IPS DF 6.9 (cell line): ENCODE measurements around the gene EML5.

ENCODE experiments used
- DNase-seq: peaks from one replicate; pipeline ENCODE4 v3.0.0-alpha.2; 2013; ENCODE audit warnings: low read depth, low spot score
- H3K27ac ChIP-seq: one replicate; pipeline ENCODE4 v1.5.1; 2013; ENCODE audit warnings: low read length, control low read depth
- H3K27me3 ChIP-seq: 2 replicates; pipeline ENCODE4 v1.6.1; 2013; ENCODE audit warnings: mild to moderate bottlenecking, low read length; ENCODE audit not compliant: control insufficient read depth, insufficient read depth
- H3K36me3 ChIP-seq: 2 replicates; pipeline ENCODE4 v1.6.1; 2013; ENCODE audit warnings: low read length; ENCODE audit not compliant: control insufficient read depth, insufficient read depth
- H3K4me1 ChIP-seq: 2 replicates; pipeline ENCODE4 v1.6.1; 2013; ENCODE audit warnings: low read length; ENCODE audit not compliant: control insufficient read depth, insufficient read depth
- H3K4me3 ChIP-seq: 2 replicates; pipeline ENCODE4 v1.5.1; 2013; ENCODE audit warnings: mild to moderate bottlenecking, low read length
- H3K9me3 ChIP-seq: 2 replicates; pipeline ENCODE4 v1.6.1; 2013; ENCODE audit warnings: low read length, inconsistent platforms; ENCODE audit not compliant: control insufficient read depth, insufficient read depth
- WGBS: extraction: QIAGEN DNeasy Blood & Tissue Kit; methylation state at CpG from one replicate; pipeline ENCODE4 v1.1.7; 2013; ENCODE audit warnings: mixed read lengths, missing lambda C conversion rate; ENCODE audit not compliant: insufficient read length, insufficient coverage; 5-methylcytosine and 5-hydroxymethylcytosine counted together

The EML5 gene

DNA sequence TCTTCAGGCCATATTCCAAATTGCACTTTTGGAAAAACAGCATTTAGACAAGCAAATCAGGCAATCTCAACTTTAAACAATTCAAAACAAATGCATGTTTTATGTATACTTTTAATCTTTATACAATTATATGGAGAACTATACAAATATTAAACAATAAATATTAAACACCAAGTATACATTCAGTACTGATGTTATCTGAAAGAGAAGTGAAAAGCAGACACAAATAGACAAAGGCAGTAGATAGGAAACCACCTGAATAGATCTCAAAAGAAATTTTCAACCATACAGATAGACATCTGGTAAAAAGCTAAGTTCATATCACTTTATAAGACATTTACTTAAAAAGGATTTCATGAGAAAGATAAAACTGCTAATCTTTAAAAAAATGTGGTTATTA lies 164.7 kb downstream of the EML5 start:
- no peaks in the 10 kb centered on the region for H3K9me3 ChIP-seq

DNA sequence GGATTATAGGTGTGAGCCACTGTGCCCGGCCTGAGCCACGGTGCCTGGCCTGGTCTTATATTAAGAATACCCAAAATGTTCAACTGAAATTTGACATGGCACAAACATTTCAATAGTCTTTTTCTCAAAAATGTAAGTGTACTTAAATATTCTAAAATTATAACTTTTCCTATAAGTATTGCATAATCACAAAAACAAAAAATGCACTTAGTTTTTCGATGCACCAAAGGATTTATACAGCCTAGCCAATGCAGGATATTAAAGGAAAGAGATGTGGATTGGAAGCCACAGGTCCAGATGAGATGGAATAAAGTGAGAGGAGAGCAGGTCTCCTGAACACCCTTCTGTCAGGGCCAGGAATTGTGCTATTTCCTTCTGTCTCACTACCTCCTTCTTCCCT lies 167.1 kb downstream of the EML5 start:
- Histone ChIP-seq H3K36me3 (no peaks in the 10 kb centered on the region), H3K27ac (no peak overlapping the region), H3K4me3 (no peak overlapping the region), H3K27me3 (no peaks in the 10 kb centered on the region; the same call in 1 of the 2 replicates), H3K4me1 (no peaks in the 10 kb centered on the region), H3K9me3 (no peaks in the 10 kb centered on the region)
- WGBS = no CpG with 5 or more reads among the region's 3 CpGs
- no peak for DNase-seq

More for the DNA sequence above, 164.7 kb downstream of the EML5 start:
- Histone ChIP-seq H3K27me3 (no peaks in the 10 kb centered on the region; the same call in 1 of the 2 replicates), H3K27ac (no peak overlapping the region), H3K36me3 (no peaks in the 10 kb centered on the region), H3K4me3 (no peak overlapping the region), H3K4me1 (no peaks in the 10 kb centered on the region)
- no peak for DNase-seq

DNA sequence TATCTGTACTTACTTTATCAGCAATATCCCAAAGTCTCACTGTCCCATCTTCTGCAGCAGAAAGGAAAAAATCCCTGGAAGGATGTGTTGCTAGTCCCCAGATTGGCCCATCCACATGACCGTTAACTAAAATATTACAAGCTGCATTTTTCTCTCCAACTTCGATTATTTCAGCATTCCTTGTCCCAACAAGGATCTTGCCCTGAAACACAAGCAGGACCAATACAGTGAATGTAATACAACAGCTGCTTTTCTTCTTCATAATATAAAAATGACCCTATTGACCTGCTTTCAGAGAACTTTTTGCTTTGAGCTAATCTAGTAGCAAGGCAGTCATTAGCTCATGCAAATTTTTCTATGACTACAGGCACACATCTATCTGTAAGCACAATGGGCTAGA lies 171.7 kb downstream of the EML5 start:
- DNase-seq = no peak
- WGBS = no CpG with 5 or more reads among the region's 2 CpGs
- no peaks in the 10 kb centered on the region for H3K36me3 ChIP-seq

DNA sequence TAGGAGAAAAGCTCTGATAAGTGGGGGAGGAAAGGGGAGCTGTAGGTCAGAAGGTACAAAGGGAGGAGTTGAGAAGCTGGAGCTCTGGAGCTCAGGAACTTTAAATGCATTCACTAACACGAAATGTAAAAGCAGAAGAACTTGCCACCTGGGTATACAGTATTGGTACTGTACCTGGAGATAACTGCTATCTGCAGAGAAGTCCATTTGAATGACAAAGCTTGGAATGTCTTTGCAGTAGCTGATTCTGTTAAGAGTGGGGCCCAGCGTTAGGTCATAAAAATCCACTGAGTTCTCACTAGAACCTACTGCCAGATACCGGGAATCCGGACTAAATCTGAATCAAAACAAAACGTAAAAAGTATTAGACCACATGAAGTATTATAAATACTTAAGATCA lies 174.3 kb downstream of the EML5 start:
- WGBS = no CpG with 5 or more reads among the region's 5 CpGs
- no peaks in the 10 kb centered on the region for H3K36me3 ChIP-seq
- H3K27me3 ChIP-seq = no peaks in the 10 kb centered on the region
- peak; percentile 18 for DNase-seq
- H3K4me1 ChIP-seq = no peaks in the 10 kb centered on the region
- no peaks in the 10 kb centered on the region for H3K9me3 ChIP-seq
- H3K27ac ChIP-seq = no peak overlapping the region
- H3K4me3 ChIP-seq = no peak overlapping the region

More for the DNA sequence above, 171.7 kb downstream of the EML5 start:
- no peaks in the 10 kb centered on the region for H3K4me1 ChIP-seq
- no peaks in the 10 kb centered on the region for H3K9me3 ChIP-seq
- no peak overlapping the region for H3K4me3 ChIP-seq
- no peaks in the 10 kb centered on the region for H3K27me3 ChIP-seq
- no peak overlapping the region for H3K27ac ChIP-seq

DNA sequence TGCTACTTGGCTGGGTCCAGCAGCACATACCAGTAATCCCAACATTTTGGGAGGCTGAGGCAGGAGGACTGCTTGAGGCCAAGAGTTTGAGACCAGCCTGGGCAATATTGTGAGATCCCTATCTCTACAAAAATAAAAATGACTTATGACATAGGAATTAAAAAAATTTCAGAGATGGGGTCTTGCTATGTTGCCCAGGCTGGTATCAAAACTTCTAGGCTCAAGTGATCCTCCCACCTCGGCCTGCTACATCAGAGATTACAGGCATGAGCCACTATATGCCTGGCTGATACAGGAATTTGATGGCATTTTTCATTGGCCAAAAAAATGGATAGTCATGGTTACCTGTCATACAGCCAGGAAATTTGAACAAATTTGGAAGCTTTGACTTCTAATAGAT lies 175.3 kb downstream of the EML5 start:
- DNase-seq = no peak
- WGBS = no CpG with 5 or more reads among the region's 1 CpG
- no peak overlapping the region for H3K27ac ChIP-seq
- H3K27me3 ChIP-seq = no peaks in the 10 kb centered on the region
- no peak overlapping the region for H3K4me3 ChIP-seq
- H3K36me3 ChIP-seq = no peaks in the 10 kb centered on the region; the same call in 1 of the 2 replicates
- H3K9me3 ChIP-seq = no peaks in the 10 kb centered on the region
- no peaks in the 10 kb centered on the region for H3K4me1 ChIP-seq

DNA sequence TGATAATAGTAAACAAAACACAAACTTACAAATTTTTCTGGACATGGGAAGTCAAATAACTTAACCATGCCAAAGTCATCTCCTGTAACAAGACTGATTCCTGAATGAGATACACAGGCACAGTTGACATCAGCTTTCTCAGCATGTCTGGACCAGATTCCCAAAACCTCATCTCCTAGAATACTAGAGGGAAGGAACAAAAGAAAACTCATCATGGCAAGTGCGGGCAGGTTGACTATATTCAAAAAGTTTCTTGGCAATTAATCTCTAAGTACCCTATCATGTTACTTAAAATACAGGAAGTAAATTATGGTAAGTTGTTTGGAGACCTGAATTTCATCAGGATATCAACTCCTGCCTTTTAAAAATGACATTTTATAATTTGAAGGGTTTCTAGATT lies 176.1 kb downstream of the EML5 start:
- no peak for DNase-seq
- Histone ChIP-seq H3K4me1 (no peaks in the 10 kb centered on the region), H3K4me3 (no peak overlapping the region), H3K27me3 (no peaks in the 10 kb centered on the region), H3K9me3 (no peaks in the 10 kb centered on the region), H3K36me3 (no peaks in the 10 kb centered on the region; the same call in 1 of the 2 replicates), H3K27ac (no peak overlapping the region)
- WGBS = no CpG with 5 or more reads among the region's 1 CpG

DNA sequence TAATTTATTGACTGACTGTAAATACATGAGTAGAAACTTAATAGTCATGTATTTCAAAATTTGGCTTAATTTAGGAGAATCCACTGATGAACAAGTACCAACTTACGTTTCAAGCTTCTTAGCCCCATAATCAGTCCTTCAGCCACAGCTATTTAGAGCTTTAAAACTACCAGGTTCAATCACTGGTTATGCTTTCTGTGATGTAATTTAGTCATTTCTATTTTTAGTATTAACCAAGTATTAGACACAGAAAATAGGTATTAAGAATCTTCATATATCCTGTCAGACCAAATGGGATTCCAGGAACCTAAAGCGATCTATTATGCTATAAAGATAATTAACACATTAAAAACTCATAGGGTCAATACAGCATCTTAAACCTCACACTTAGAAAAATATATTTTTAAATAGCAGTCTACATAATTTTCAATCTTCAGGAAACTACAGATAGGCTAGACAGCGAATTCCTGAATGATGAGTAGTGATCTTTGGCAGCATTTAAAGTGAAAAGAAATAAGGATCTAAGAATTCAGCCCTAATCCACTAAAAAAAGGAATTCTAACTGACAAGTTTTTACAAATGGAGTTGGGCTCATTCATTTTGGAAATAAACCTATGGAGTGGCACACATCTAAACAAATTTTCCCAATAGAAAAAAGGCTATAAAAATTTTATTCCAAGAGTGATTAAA lies 178.4 kb downstream of the EML5 start:
- Histone ChIP-seq H3K27me3 (no peaks in the 10 kb centered on the region), H3K4me3 (no peak overlapping the region), H3K9me3 (no peaks in the 10 kb centered on the region), H3K4me1 (no peaks in the 10 kb centered on the region), H3K27ac (no peak overlapping the region), H3K36me3 (peaks cover 7% of the 10 kb centered on the region; the same call in 1 of the 2 replicates)
- WGBS = no CpG with 5 or more reads among the region's 3 CpGs
- DNase-seq = no peak

DNA sequence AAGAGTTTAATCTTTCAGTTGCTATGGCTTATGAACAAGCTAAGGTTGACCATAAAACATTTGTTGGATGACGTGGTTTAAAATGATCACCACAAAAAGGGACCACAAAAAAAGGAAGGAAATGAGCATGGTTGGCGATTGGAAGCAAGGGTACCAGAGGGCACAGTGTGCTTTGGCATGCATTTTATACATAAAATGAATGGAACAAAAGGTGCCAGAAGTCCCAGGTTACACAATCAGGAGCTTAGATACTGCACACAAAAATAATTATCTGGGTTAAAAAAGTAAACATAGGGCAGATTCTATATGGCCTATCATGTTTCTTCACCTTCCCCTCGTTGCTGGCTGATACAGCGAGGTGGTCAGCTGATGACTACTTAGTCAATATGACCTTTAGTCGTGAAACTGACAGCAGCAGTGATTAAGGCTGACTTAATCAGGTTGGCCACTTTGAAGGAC lies 179.2 kb downstream of the EML5 start:
- Histone ChIP-seq H3K9me3 (no peaks in the 10 kb centered on the region), H3K4me1 (no peaks in the 10 kb centered on the region), H3K36me3 (peaks cover 7% of the 10 kb centered on the region; the same call in 1 of the 2 replicates), H3K4me3 (no peak overlapping the region), H3K27ac (no peak overlapping the region), H3K27me3 (no peaks in the 10 kb centered on the region)
- DNase-seq = no peak
- WGBS = no CpG with 5 or more reads among the region's 5 CpGs

DNA sequence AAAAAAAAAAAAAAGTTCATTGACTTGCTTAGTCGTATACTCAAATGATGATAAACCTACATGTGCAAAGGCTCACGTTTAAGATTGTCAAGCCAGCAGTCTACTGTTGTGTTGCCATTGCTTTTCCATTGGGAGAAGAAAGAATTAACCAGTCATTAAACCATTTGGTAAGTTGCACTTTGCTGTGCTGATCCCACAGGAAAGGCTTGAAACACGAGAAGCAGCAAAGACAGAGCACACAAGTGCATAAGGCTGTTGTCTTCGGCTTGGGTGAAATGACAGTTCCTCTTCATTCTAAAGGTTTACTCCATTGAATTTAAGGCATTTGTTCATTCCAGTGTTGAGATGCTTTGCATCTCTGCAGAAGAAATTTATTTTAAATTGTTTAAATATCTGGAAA lies 179.8 kb downstream of the EML5 start:
- Histone ChIP-seq H3K27ac (no peak overlapping the region), H3K4me1 (no peaks in the 10 kb centered on the region), H3K36me3 (peaks cover 11% of the 10 kb centered on the region), H3K4me3 (no peak overlapping the region), H3K9me3 (no peaks in the 10 kb centered on the region), H3K27me3 (no peaks in the 10 kb centered on the region)
- no CpG with 5 or more reads among the region's 4 CpGs for WGBS
- DNase-seq = no peak

DNA sequence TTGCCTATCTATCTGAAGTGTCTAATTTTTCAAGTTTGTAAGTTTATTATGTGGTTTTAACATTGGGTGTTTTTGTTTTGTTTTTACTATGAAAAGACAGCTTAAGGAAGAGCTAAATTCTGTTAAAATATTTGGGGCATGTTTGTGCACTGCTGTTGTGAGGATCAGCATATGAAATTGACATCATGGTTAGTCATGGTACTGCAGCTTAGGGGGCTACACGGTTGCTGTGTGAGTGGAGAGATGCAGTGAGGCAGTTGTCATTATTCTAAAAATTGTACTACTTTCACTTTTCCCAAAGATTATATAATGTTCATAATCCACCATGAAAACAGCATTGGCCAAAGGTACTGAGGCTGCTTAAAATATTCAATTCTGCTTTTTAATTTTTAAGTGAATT lies 180.9 kb downstream of the EML5 start:
- no peak overlapping the region for H3K27ac ChIP-seq
- WGBS = no CpG with 5 or more reads among the region's 1 CpG
- no peak for DNase-seq

DNA sequence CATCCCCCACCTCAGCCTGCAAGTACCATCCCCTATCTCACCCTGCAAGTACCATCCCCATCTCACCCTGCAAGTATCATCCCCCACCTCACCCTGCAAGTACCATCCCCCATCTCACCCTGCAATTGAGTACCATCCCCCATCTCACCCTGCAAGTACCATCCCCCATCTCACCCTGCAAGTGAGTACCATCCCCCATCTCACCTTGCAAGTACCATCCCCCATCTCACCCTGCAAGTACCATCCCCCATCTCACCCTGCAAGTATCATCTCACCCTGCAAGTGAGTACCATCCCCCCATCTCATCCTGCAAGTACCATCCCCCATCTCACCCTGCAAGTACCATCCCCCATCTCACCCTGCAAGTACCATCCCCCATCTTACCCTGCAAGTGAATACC lies 184.9 kb downstream of the EML5 start:
- no peaks in the 10 kb centered on the region for H3K4me1 ChIP-seq
- no peak overlapping the region for H3K27ac ChIP-seq
- H3K4me3 ChIP-seq = no peak overlapping the region
- no peak for DNase-seq
- peaks cover 30% of the 10 kb centered on the region for H3K36me3 ChIP-seq
- H3K27me3 ChIP-seq = no peaks in the 10 kb centered on the region
- no peaks in the 10 kb centered on the region for H3K9me3 ChIP-seq

More for the DNA sequence above, 180.9 kb downstream of the EML5 start:
- no peak overlapping the region for H3K4me3 ChIP-seq
- no peaks in the 10 kb centered on the region for H3K9me3 ChIP-seq
- peaks cover 21% of the 10 kb centered on the region for H3K36me3 ChIP-seq
- H3K4me1 ChIP-seq = no peaks in the 10 kb centered on the region
- no peaks in the 10 kb centered on the region for H3K27me3 ChIP-seq
